OCI-M1 (cell line): ENCODE results near the gene GRAP2.
"Not testable (repeated sequence)": the region's sequence is repeated elsewhere in the genome, so short reads cannot be mapped to it uniquely, and the experiment has no call there.

ENCODE experiments used
- DNase-seq: peaks from one replicate; lab custom pipeline; 2025; lab: John Stamatoyannopoulos, UW

GRAP2 gene

DNA sequence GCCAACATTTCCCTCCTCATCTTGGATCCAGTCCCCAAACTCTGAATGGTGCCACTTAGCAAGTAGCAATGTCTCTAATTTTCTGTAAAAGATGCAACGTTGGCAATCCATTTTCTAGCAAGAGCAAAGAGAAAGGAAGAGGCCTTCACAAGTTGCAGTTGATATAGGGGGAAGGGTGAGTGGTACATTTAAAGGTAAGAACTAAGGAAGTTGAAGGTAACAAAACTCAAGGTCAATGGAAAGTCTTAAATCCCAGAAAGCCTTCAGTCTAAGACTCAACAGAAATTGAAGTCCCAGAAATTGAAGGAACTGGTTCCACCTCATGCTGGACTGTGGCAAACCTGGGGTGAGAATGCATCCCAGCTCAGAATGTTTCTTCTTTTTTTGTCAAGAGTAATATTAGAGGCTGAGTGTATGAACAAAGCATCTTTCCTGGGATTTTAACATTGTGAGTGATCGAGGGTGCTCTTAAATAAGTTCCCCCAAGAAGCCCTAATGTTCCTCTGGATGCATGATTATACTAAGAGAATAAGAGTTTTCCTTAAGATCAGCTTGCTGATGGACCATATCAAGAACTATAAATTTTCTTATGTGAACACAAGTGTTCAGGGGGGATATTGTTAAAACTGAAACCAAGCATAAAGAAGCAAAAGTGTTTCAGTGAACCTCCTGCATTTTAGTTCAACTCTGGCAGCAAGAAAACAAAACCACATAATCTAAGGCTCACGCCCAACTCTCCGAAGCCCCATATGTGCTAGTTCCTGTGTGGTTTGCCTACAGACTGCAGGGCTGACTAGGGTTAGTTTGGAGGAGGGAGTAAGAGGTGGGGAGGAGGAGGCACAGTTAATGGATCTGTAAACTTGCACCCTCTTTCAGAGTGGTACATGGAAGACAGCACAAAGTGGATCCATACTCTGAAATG, at the start of gene GRAP2:
Gene GRAP2, plus strand, starts transcription at position 779 of the 922 bp plus-strand sequence. CDS start 46,023 bp downstream, outside the sequence.
- peak; percentile 79 for DNase-seq

GRCh38 chr22:39851606-39852315, 49.1 kb upstream of the GRAP2 start:
- DNase-seq = no peak

GRCh38 chr22:39852799-39853198, 48.1 kb upstream of the GRAP2 start:
- no peak for DNase-seq

DNA sequence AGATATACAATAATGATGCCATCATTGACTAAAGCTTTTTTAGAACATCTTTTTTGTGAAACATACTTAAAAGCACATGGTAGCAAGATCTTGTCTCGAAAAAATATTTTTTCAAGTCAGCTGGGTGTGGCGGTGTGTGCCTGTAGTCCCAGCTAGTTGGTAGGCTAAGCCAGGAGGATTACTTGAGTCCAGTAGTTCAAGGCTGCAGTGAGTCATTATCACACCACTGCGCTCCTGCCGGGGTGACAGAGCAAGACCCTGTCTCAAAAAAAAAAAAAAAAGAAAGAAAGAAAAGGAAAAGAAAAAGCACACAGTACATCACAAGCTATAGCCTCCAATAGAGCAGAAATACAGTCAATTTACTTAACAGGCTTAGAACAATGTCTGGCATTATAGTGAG, 44.3 kb upstream of the GRAP2 start:
- no peak for DNase-seq

DNA sequence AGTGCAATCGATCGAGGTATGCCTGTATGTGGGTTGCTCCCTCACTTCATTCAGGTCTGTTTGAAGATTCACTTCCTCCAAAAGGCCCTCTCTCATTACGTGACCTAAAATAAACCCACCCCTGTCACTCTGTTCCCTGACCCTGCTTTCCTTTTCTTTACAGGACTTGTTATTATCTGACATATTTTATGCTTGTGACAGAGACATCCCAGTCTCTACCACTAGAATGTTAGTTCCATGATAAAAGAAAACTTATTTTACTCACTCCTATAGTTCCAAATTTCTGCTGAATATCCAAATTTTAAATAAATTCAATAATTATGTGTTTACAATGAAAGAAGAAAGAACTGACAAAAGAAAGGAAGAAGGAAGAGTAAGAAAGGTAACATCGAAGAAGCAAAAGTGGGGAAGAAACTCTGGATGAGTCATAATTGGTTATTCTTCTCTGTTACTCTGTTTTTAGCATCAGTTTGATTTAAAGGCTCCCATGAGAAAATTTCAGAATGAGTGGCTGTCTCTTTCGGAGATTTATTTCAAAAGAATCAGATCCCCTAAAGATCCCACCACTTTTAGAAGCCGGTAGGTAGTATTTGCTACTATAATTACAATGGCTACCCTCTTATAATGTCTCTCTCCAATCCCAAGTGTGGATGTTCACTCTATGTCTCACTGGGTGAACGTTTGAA, 40.8 kb upstream of the GRAP2 start:
- no peak for DNase-seq

DNA sequence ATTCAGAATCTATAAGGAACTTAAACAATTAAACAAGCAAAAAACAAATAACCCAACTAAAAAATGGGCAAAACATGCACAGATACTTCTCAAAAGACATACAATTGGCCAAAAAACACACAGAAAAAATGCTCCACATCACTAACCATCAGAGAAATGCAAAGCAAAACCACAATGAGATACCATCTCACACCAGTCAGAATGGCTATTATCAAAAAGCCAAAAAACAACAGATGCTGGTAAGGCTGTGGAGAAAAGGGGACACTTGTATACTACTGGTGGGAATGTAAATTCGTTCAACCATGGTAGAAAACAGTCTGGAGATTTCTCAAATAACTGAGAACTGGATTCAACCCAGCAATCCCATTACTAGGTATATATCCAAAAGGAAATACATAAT, 32.1 kb upstream of the GRAP2 start:
- peak; percentile 30 for DNase-seq

DNA sequence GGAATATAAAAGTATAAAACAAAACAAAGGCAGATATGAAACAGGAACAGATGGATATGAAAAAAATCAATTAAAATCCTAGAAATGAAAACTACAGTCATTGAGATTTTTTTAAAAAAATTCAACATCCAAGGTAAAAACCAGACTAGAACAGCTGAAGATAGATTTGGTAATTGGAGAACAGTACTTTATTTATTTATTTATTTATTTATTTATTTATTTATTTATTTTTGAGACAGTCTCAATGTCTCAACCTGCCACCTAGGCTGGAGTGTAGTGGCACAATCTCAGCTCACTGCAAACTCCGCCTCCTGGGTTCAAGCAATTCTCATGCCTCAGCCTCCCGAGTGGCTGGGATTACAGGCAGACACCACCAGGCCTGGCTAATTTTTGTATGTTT, 31.1 kb upstream of the GRAP2 start:
- DNase-seq = not testable (repeated sequence)

DNA sequence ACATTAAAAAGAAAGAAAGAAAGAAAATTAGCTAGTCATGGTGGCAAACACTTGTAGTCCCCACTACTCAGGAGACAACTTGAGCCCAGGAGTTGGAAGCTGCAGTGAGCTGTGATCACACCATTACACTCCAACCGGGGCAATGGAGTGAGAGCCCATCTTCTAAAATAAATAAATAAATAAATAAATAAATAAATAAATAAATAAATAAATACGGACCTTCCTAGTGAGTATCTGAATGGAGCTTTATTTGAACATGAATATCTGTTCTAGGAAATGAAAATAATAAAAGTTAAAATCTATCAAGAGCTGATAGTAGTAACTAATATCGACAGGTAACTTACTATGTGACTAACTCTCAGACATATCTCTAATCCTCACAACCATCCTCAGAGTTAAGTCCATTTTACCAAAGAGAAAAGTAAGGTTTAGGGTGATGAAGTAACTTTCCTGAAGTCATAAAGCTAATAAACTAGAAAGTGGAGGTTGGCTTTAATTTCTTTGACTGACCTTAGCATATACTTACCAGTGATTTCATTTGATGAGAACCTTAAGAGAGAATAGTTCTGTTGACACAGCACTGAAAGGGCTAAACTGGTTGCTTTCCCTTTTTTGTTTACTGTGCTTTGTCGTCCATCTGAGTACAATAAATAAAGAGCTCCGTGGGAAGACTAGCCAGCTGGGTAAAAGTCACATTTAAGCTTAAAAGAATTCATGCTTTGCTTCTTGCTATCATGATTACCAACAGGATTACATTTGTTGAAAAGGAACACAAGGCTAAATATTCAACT, 29.7 kb upstream of the GRAP2 start:
- DNase-seq = no peak

DNA sequence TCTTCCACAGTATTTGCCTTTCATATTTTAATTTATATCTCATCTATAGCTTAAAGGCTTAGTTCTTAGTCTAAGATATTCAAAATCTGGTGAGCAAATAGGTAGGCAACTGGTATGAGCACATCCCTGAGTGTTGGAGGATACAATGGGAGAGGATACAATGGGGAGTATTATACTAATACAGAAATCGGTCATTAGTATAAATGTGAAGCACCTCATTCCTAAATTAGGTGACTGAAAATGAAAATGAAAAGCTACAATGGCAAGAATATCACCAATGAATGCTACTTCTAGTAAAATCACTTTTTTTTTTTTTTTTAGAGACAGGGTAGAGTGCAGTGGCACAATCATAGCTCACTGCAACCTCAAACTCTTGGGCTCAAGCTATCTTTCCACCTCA, 28.3 kb upstream of the GRAP2 start:
- no peak for DNase-seq

- peak; percentile 40 for DNase-seq
These were observed 26.9 kb upstream of the GRAP2 start for GRCh38 chr22:39873965-39874364.

DNA sequence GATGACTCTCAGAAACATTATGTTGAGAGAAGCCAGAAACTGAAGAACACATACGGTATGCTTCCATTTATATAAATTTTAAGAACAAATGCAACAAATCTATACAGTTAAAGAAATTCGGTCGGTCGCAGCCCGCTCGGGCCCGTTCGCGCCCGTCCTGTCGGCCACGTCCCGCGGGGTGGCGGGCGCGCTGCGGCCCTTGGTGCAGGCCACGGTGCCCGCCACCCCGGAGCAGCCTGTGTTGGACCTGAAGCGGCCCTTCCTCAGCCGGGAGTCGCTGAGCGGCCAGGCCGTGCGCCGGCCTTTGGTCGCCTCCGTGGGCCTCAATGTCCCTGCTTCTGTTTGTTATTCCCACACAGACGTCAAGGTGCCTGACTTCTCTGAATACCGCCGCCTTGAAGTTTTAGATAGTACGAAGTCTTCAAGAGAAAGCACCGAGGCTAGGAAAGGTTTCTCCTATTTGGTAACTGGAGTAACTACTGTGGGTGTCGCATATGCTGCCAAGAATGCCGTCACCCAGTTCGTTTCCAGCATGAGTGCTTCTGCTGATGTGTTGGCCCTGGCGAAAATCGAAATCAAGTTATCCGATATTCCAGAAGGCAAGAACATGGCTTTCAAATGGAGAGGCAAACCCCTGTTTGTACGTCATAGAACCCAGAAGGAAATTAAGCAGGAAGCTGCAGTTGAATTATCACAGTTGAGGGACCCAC, 25.6 kb upstream of the GRAP2 start:
- DNase-seq = not testable (repeated sequence)

- DNase-seq = no peak
These were observed 23.6 kb upstream of the GRAP2 start for GRCh38 chr22:39877079-39877845.

DNA sequence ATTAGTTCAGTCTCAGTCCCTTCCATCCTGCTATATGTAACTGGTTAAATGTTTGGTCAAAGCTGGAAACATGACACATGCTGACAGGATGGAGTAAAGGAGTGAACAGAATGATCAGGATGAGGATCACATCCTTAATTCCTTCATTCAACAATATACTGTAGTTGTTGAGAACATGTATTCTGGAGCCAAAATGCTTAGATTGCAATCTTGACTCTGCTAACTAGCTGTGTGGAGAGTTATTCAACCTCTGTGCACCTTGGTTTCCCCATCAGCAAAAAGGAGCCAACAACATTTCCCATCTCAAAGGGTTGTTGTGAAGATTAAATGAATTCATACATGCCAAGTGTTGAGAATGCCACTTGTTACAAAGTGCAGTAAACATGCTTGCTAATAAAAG, 20.2 kb upstream of the GRAP2 start:
- no peak for DNase-seq

DNA sequence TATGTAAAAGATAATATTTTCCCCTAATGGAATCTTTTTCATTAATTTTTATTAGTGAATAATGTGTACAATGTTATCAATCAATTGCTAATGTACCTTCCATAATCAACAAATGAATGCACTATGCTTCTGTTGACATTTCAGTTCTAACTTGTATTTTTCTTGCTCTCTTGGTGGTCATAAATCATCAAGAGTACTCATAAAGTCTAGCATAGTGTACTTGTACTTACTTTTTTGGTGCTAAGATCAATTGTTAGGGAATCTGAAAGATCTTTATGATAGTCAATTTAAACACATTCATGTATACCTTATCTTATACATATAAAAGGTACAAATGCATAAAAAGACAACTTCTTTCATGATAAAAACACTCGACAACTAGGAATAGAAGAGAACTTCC, 17.8 kb upstream of the GRAP2 start:
- DNase-seq = no peak

DNA sequence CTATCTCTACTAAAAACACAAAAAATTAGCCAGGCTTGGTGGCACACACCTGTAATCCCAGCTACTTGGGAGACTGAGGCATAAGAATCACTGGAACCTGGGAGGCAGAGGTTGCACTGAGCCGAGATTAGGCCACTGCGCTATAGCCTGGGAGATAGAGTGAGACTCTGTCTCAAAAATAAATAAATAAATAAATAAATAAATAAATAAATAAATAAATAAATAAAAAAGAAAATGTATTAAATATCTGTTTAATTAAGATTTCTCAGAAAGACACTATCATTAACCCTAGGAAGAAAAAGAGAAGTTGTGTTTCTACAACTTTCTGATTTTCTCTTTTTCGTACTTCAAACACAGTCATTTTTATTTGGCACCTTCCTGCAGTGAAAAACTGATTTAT, 11.0 kb upstream of the GRAP2 start:
- DNase-seq = not testable (repeated sequence)

GRCh38 chr22:39893526-39893925, 7.4 kb upstream of the GRAP2 start, which contains the start of gene ENTHD1:
TSS of gene ENTHD1 (minus strand) at chr22:39893760. CDS start at chr22:39887748, 6,012 bp downstream.
- DNase-seq = no peak

DNA sequence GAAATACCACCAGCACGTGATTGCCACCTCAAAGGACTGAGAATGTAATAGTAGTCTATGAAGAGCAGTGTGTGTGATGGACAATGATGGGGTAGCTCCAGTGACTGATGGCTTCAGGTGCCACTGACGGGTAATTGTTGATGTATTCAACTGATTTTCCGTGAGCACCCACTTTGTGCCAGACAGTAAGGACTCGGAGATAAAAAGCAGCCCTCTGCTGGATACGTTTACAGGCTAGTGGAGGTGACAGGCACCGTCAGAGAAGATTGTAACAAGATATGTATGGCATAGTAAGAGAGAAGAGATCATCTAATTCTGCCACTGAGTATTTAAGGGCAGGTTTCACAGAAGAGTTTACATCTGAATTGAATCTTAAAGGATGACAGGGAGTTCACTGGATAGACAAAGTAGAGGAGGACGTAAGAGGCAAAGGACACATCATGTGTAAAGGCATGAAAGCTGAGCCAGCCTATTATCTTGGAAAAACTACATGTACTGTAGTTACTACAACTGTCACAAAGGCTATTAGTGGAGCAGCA, 6.3 kb upstream of the GRAP2 start:
- DNase-seq = no peak

- no peak for DNase-seq
These were observed 5.2 kb upstream of the GRAP2 start for GRCh38 chr22:39895682-39896081.

GRCh38 chr22:39896313-39896996, 4.4 kb upstream of the GRAP2 start:
- DNase-seq = no peak
